Measurements from ENCODE around the gene RASGEF1C. TPM values are rescaled to one million over a fixed set of nuclear protein-coding genes. Genes with fewer than 3 reads are reported as not detected.
A peak's percentile ranks its signal among the peaks of the same experiment; 100 is the strongest.

Gene RASGEF1C
- total RNA-seq, 4 donors from 2014 or later: 1.2 to 3.1 (median 2.5) TPM

DNA sequence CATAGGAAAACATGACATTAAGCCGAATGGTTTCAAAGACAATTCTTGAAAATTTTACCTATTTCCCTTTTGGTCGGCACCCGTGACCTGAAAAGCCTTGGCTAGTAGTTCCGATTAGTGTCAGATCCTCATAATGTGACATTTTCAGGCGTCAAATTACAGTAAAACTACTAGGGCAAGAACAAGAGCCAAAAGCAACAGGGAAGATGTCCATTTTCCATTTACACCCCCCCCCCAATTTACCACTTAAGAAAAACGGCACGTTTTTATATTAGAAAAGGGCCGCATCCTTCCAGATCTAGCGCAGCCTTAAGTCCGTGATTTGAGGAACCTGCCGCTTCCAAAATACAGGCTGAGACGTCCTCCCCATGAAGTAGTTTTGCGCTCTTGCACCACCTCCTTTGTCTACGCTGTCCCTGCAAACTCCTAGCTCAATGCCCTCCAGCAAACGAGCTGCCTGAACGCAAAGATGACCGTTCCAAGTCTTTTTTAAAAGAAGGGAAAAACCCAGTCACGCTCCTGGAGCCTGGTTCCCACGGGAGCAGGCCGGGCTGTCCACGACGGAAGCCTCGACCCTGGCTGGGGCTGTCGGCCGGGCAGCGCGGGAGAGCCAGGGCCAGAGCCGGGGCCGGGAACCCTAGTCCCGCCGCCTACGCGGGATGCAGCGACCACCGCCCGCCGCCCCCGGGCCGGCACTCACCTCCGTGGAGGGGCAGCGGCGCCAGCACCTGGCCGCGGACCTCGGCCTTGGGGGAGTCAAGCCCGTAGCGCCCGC is 138.1 kb downstream of the RASGEF1C start:
- Histone ChIP-seq H3K4me3 (peak overlapping the region; percentile 87 to 98 (median 95)), H3K4me1 (peaks cover 15 to 43% (median 34%) of the 10 kb centered on the region in 4 donors), H3K27ac (replicated peaks in 1 of 4) (peak overlapping the region; percentile 95 to 97 (median 96)), H3K9me3 (no peaks in the 10 kb centered on the region), H3K36me3 (no peaks in the 10 kb centered on the region), H3K27me3 (no peaks in the 10 kb centered on the region)
- DNase-seq (ENCODE audit: extremely low spot score): no peak
- WGBS: 1% methylated on average over 42 of the region's 48 CpGs
- intact Hi-C loops (cut with DNase I): loop anchor here (10.0 kb wide), 1 partner anchor 166 kb away; the partner anchor contains the start of gene TBC1D9B
- TF ChIP-seq CTCF (IDR thresholded peaks at IDR 0.05): no peak
- no peak for TF ChIP-seq POLR2A (IDR thresholded peaks at IDR 0.05; ENCODE audit: low read depth)
- TF ChIP-seq EP300 (IDR thresholded peaks at IDR 0.05): no peak
- no peak for TF ChIP-seq POLR2AphosphoS5 (IDR thresholded peaks at IDR 0.05)

GRCh38 chr5:180069589-180070247 is 139.3 kb downstream of the RASGEF1C start:
- H3K36me3 ChIP-seq: no peaks in the 10 kb centered on the region
- DNase-seq (ENCODE audit: extremely low spot score): no peak
- H3K9me3 ChIP-seq: no peaks in the 10 kb centered on the region
- H3K27ac ChIP-seq (replicated peaks in 1 of 4): peak overlapping the region in 2 of 4 donors; percentile 97
- peaks cover 15 to 43% (median 34%) of the 10 kb centered on the region in 4 donors for H3K4me1 ChIP-seq
- TF ChIP-seq POLR2AphosphoS5 (IDR thresholded peaks at IDR 0.05): peak; percentile 25 to 58
- no peak for TF ChIP-seq CTCF (IDR thresholded peaks at IDR 0.05)
- intact Hi-C loops (cut with DNase I): loop anchor here (10.0 kb wide), 1 partner anchor 165 kb away; the partner anchor contains the start of gene TBC1D9B
- 61% methylated on average over 9 of the region's 9 CpGs for whole genome bisulfite sequencing
- no peaks in the 10 kb centered on the region for H3K27me3 ChIP-seq
- H3K4me3 ChIP-seq: peak overlapping the region; percentile 87 to 98 (median 95)

- TF ChIP-seq EP300 (IDR thresholded peaks at IDR 0.05) (no peak), POLR2AphosphoS5 (IDR thresholded peaks at IDR 0.05) (no peak), CTCF (IDR thresholded peaks at IDR 0.05) (no peak), POLR2A (IDR thresholded peaks at IDR 0.05; ENCODE audit: low read depth) (no peak)
- H3K4me1 ChIP-seq: peaks cover 15 to 43% (median 34%) of the 10 kb centered on the region in 4 donors
- no peak for DNase-seq (ENCODE audit: extremely low spot score)
- no peaks in the 10 kb centered on the region for H3K27me3 ChIP-seq
- H3K4me3 ChIP-seq: no peak overlapping the region
- no peaks in the 10 kb centered on the region for H3K36me3 ChIP-seq
- H3K9me3 ChIP-seq: no peaks in the 10 kb centered on the region
- intact Hi-C loops (cut with DNase I): no loop called here
- H3K27ac ChIP-seq (replicated peaks in 1 of 4): no peak overlapping the region
- 68% methylated on average over 6 of the region's 6 CpGs for WGBS
Observed at GRCh38 chr5:180068519-180069090, 140.4 kb downstream of the RASGEF1C start.

DNA sequence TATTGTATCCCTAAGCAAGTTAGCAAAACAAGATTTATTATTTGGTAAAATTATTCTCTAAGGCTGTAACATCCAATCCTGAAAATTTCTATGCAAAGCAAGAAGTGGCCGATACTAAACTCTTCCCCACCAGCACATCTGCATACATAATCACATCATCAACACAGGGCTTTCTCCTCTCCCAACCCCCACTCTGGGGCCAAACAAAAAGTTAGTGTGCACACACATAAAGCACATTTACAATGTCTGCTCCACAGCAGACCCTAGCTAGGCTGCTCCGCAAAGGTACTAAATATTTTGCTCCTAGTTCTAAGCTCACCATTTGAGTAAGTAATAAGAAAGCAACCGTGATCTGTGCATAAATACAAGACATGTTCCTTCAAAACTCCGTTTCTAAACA is 141.0 kb downstream of the RASGEF1C start:
- WGBS: 87% methylated on average over 4 of the region's 4 CpGs
- Histone ChIP-seq H3K36me3 (no peaks in the 10 kb centered on the region), H3K4me1 (peaks cover 15 to 48% (median 34%) of the 10 kb centered on the region in 4 donors), H3K4me3 (no peak overlapping the region), H3K9me3 (no peaks in the 10 kb centered on the region), H3K27ac (replicated peaks in 1 of 4) (no peak overlapping the region), H3K27me3 (no peaks in the 10 kb centered on the region)
- intact Hi-C loops (cut with DNase I): no loop called here
- TF ChIP-seq POLR2A (IDR thresholded peaks at IDR 0.05; ENCODE audit: low read depth) (no peak), POLR2AphosphoS5 (IDR thresholded peaks at IDR 0.05) (no peak), EP300 (IDR thresholded peaks at IDR 0.05) (no peak), CTCF (IDR thresholded peaks at IDR 0.05) (no peak)
- DNase-seq (ENCODE audit: extremely low spot score): no peak
